GM10847 (cell line): ENCODE results near the gene NGDN.

Experiments used
- POLR2A ChIP-seq: IDR thresholded peaks from 2 replicates; pipeline ENCODE4 v1.6.1; 2011; ENCODE audit not compliant: insufficient read length; ENCODE audit errors: extremely low read depth

The NGDN gene

GRCh38 chr14:23469127-23469905 is at the start of gene NGDN:
Gene NGDN, plus strand, starts transcription at chr14:23469703. Its CDS starts 13 bp downstream, at chr14:23469716.
- peak; percentile 49 for TF ChIP-seq POLR2A

- no peak for TF ChIP-seq POLR2A
These were observed 47.9 kb upstream of the NGDN start for GRCh38 chr14:23421594-23421993.

GRCh38 chr14:23423657-23424056 is 45.8 kb upstream of the NGDN start:
- TF ChIP-seq POLR2A = no peak

- TF ChIP-seq POLR2A = no peak
These were observed 44.3 kb upstream of the NGDN start for GRCh38 chr14:23425169-23425568.

- TF ChIP-seq POLR2A = no peak
These were observed 40.6 kb upstream of the NGDN start for GRCh38 chr14:23428686-23429495.

- no peak for TF ChIP-seq POLR2A
These were observed 39.3 kb upstream of the NGDN start for GRCh38 chr14:23430016-23430722.

- no peak for TF ChIP-seq POLR2A
These were observed 38.8 kb upstream of the NGDN start for GRCh38 chr14:23430723-23431085.

GRCh38 chr14:23431486-23431885 is 38.0 kb upstream of the NGDN start:
- TF ChIP-seq POLR2A = no peak

- TF ChIP-seq POLR2A = no peak
These were observed 37.2 kb upstream of the NGDN start for GRCh38 chr14:23432102-23432925.

GRCh38 chr14:23432946-23433345 is 36.6 kb upstream of the NGDN start:
- no peak for TF ChIP-seq POLR2A

GRCh38 chr14:23433457-23433856 is 36.0 kb upstream of the NGDN start:
- no peak for TF ChIP-seq POLR2A

GRCh38 chr14:23434488-23435222 is 34.8 kb upstream of the NGDN start:
- no peak for TF ChIP-seq POLR2A

- TF ChIP-seq POLR2A = no peak
These were observed 33.8 kb upstream of the NGDN start, which contains the start of gene MYH7 for GRCh38 chr14:23435543-23436326. Gene MYH7, minus strand, starts transcription at chr14:23435660. Its CDS starts 1,928 bp downstream, at chr14:23433732.
